CD4-positive, alpha-beta T cell treated with Interleukin-6 at 100 ng/mL for 8 hours (primary cell): Measurements from ENCODE around the gene C17orf100.
"Not testable (repeated sequence)": the region's sequence is repeated elsewhere in the genome, so short reads cannot be mapped to it uniquely, and the experiment has no call there.

Source experiments
- DNase-seq: peaks from one replicate; pipeline ENCODE4 v3.0.0-alpha.2; 2020; ENCODE audit warnings: mixed read lengths, low spot score

C17orf100 gene

DNA sequence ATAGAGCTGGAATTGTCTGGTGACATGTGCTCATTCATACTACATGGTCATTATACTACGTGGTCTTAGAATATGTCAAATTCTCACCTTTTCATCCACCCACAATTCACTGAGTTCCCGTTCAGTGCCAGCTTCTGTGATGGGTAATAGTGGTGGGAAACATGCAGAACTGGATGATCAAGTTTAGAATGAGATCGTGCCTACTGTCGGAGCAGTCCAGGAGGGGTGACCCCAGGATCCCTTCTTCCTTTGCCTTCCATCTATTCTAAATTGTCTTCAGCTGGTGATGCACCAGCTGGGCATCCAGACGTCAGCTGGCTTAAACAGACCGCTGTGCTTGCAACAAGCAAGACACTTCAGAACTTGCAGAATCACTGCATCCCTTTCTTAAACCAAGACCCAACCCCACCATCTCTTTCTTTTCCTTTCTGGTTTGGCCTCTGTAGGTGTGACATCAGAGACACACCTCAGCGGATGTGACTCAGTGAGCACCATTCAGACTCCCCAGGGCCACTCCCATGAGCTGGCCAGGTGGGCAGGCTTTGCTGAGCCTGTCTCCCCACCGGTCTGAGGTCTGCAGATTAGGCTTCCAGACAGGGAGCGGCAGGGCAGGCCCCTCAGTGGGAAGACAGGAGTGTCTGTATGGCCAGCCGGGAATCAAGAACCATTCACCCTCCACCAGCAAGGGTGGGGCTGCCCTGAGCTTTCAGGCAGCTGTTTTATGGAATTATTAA, 18.1 kb downstream of the C17orf100 start:
- no peak for DNase-seq

DNA sequence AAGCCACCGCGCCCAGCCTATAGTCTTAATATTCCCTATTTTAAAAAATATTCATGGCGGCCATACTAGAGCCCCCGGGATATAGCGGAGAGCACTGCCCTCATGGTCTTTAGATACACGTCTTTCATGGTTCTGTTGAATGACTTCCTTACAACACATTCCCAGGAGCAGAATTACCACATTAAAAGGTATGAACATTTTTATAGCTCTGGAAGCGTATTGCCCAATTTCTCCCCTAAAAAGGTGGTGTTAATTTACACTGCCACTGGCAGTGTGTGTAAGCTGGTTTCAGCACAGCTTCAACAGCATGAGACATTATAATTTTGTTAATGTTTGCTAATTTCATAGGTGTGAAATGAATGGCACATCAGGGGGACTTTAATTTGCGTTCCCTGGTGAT, 19.0 kb downstream of the C17orf100 start:
- DNase-seq = no peak

DNA sequence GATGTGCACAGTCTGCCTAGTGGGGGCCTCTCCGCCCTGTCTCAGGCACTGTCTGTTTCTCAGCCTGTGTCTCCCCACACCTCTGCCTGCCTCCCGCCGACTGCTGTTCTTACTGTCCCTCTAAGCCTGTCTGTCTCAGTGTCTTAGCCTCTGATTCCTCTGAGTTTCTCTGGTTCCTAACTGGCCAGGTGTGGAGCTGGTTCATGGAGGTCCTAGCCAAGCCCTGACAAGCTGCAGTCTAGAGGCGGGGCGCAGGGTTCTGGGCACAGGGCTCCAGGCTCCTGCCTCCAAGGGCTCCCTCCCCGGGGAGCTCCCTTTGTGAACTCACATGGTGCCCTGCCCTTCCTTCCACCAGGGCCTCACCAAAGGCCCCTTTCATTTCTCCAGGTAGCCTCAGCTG, 19.4 kb downstream of the C17orf100 start:
- no peak for DNase-seq

DNA sequence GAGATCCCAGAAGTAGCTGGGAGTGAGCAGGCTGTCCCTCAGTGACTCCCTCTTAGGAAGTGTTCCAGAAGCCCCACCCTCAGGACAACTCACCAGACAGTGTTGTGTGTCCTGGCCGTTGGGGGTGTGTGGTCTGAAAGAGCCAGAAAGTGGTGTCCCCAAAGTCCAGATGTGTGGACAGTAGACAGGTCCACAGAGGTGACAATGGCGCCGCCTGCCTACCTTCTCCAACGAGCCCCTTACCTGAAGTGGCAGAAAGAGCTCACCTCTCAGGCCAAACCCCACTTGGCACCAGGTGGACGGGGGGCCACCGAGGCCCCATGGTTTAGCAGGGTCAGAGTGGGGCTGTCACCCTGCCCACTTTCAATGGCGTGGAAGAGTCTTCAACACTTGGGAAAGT, 19.9 kb downstream of the C17orf100 start:
- no peak for DNase-seq

DNA sequence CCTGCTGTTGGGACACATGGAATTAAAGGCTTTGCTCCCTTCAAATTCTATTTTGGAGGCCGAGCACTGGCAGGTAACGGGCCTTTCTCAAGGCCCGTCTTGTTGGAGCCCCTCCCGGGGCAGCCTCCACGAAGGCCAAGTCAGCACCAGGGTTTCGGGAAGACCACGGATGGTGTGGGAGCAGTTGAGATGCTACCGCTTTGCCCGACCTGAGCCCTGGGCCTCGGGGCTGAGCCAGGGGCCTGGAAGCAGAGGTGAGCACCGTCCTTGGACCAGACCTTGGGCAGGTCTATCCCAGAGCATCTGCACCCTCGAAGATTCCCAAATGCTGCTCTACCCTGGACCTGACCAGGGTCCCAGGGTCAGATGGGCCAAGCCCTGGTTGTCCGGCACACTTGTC, 23.0 kb downstream of the C17orf100 start:
- DNase-seq = no peak

DNA sequence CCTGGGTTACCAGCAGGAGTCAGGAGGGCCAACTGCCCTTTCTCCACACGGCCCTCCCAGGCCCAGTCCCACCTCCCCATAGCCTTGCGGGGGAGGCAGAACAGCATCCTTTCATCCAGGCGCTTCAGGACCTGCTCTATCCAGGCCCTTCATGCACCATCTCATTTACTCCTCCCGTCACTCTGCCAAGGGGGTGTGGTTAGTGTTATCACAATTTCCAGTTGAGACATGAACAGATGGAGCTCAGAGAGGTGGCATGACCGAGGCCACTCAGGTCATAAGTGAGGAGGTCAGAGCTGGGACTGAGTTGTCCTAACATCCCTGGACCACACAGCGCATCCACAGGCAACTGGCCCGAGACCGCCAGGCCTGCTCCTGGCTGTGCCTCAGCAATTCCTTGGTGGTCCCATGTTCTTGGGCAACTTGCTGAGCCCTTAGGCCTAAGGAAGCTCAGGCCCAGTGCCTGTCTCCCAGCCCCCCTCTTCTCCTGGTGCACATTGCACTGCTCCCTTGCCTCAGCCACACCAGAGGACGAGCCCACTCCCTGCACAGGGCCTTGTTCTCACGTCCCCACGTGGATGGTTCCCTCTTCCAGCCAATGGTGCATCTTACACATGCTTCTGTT, 23.8 kb downstream of the C17orf100 start:
- no peak for DNase-seq

DNA sequence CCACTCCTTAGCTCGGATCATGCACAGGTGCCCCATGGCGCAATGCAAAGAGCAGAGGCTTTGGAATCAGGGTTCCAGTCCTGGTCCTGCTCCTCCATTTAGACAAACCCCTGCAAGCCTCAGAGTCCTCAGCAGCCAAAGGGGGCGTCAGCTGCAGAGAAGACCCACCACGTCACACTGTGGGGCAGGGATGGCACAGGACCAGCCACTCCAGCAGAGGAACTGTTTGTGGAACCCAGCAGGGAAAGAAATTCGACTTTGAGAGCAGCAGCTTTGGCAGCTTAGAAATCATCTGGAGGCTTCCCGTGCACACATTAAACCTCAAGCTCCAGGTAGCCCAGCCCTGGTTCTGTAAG, 25.2 kb downstream of the C17orf100 start:
- DNase-seq = no peak

DNA sequence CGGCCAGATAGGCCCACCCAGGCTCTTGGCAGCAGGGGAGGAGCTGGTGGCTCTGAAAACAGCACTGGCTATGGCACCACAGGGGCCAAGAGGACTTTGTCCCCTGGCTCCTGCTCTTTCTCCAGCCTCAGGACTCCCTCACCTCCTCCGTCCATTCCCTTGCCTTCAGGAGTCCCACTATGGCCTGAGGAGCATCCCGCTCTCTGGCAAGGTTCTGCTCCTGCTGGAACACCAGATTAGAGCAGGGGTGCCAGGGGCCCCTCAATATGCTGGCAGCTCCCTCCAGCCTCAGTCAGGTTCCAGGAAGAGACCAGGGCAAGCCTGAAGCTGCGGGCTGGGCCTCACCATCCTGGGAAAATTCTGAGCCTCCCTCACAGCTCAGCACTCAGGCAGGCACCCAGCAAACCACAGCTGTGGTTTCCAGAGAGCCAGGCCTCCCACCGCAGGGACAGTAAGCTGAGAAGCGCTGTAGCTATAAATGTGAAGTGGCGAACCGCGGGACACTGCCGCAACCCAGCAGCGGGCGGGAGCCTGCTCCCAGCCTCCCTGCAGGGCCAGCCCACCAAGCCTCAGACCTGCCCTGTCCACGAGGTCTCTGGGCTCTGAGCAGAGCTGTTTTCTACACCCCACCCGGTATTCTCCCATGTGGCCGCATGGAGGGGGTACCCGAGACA, 25.7 kb downstream of the C17orf100 start:
- no peak for DNase-seq

DNA sequence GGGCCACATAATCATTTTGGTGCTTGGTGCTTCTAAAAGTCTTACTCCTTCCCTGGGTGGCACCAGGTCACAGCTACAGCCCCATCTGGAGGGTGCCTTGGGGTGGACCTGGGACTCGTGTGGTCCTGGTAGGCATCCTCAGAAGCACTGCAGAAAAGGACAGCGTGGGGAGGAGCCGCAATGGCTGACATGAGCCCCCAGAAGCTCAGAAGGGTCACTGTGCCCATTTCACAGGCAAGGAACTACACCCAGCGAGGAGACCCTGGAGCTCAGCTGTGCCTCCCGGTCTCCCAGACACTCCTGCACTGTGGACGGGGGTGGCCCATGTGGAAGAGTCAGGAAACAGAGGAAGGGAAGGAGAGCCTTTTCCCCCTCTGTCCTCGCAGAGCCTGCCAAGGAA, 26.4 kb downstream of the C17orf100 start:
- no peak for DNase-seq

DNA sequence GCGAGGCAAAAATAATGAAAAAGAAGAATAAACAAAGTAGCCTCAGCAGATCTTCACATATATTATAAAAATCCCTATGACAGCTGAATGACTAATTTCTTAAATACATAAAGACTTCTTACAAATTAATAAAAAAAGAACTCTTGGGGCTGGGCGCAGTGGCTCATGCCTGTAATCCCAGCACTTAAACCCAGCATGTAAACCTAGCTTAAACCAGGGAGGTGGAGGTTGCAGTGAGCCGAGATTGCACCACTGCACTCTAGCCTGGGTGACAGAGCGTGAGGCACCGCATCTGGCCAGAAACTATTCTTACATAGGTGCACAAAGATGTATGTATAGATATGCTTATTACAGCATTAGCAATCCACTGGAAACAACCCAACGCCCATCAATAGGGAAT, 27.7 kb downstream of the C17orf100 start:
- no peak for DNase-seq

DNA sequence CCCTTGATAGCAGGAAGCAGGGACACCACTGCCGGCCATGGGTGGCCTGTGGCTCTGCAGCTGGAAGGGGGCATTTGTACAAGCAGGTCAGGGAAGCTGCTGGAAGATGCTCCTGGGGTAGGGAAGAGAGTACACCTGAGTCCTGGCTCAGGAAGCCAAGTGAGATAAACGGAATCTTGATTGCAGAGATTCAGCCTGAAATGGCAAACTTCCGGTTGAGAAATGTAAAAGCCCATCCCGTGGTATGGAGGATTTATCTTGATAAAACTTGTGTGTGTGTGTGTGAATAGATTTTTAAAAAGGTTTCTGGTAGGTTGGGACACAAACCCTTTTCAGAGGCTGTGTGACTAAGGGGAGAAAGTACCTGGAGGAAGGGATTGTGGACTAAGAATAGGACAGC, 29.6 kb downstream of the C17orf100 start:
- DNase-seq = no peak

DNA sequence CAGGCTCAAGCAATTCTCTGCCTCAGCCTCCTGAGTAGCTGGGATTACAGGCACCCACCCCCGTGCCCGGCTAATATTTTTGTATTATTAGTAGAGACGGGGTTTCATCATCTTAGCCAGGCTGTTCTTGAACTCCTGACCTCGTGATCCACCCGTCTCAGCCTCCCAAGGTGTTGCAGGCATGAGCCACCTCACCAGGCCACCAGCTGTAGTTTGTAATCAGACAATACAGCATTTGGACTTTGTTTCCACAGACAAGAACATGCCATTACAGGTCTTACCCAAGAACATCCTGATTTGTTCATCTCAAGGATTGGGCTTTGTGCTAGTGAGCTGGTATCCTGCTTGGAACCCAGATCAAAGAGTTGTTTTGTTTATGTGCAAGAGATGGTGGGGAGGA, 30.1 kb downstream of the C17orf100 start:
- DNase-seq = no peak

DNA sequence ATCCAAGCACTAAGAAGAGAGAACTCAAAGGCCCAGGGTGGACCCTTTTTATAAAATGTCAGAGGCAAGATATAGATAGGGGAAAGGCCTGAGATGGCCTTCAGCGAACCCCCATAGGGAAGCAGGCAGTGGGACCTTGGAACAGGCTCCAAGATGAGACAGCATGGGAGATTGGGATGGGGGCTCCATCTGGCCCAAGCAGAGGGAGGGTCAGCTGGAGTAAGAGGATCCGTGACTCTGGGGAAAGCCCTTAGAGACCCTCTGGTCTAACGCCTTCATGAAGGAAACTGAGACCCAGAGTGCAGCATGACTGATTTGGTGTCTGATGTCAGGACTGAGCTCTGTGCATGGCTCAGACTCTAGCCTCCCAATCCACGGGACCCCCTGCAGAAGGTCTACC, 30.8 kb downstream of the C17orf100 start:
- no peak for DNase-seq

DNA sequence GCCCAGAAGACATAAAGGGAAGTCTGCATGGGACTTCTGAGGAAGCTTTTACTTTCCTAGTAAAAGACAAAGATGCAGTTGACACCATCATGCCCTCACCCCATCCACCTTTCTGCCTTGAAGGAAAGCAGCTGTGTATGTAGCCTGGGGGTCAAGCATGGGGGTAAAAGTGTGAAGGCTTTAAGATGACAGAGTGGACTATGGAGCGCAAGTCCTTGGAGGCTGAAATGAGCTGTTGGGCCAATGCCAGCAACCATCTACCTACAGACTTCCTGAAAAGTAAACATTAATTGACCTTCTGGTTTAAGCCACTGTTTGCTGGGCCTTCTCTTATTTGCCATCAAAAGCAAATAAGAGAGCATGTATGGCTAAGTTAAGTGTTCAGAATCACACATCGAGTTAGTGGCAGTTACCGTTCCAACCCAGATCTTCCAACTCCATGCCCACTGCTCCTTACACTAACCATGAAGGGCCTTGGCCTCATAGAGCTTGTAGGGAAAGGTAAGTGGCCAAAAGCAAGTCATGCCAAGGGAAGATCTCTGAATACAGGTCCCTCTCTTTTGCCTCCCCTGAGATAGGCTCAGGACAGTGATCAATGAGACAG, 31.6 kb downstream of the C17orf100 start:
- DNase-seq = no peak

DNA sequence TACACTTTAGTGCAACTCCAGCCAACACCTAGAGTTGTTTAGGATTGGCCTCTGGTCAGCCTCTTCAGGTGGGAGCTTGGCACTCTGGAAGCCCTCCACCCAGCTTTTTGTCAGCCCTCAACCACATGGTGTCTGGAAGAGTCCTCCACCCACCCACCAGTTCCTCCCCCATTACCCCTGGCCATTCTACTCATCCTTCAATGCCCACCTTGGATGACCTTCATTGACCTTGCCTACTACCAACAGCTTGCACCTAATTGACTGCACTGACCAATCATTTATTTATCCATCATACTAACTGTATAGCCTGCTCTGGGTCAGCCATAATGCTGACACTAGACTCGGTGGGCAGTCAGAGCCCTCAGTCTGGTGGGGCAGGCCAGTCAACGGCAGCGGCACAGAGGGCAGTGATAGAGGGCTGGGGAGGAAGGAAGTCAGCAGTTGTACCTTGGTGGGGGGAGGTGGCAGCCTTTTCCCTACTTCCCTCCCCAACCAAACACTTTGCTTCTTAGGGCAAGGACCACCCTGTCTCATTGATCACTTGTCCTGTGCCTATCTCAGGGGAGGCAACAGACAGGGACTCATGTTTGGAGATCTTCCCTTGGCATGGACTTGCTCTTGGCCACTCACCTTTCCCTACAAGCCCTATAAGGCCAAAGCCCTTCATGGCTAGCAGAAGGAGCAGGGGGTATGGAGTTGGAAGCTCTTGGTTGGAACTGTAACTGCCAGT, 32.3 kb downstream of the C17orf100 start:
- DNase-seq = no peak

DNA sequence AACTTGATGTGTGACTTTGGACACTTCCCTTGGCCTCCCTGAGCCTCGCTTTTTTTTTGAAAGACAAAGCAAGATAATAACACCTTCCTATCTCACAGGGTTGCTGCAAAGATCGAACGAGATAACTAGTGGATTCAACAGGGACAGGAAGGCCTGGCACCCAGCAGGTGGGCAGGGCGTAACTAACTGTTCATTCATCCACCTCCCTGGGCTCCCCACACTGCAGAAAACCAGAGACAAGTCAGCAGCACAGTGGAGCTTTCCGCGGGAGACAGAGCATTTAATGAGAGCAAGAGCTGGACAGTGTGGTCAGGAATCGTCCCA, 32.9 kb downstream of the C17orf100 start:
- DNase-seq = no peak

DNA sequence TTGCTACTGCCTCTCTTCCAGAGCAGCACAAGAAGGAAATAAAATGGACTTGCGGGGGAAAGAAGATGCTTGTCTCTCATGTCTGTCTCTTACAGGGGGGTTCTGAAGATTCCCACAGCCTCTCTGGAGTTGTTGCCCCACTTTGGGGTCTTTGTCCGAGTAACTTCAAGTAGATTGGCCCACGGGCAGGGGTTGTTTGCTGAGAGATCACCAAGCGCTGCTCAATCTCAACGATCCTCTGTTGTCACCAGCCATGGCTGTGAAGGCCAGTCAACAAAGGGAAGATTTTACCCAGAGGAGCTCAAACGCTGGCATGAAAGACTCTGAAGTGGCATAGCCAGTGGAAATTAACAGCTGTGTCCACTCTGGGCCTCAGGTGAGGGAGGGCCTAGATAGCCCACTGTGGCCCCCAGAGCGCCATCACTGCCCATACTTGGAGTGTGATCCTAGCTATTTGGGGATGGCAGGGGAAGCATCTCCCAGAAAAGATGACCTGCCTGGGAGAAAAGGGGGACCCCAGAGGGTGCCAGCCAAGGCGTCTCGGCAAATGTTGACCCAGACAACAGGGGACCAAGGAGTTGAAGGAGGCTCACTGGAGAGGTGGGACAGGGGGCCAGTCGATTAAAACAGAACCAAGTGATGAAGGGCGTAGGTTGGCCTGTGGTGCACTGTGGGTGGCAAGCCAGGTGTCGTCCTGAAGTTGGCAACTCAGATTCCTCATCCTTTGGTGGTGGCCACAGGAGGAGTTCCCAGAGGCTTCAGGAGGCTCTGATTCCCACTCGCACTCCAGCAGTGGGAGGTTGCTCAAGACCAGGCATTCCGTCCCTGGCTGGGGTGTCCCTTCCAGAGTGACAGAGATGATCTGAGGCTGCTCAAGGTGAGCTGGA, 33.6 kb downstream of the C17orf100 start:
- DNase-seq = no peak

DNA sequence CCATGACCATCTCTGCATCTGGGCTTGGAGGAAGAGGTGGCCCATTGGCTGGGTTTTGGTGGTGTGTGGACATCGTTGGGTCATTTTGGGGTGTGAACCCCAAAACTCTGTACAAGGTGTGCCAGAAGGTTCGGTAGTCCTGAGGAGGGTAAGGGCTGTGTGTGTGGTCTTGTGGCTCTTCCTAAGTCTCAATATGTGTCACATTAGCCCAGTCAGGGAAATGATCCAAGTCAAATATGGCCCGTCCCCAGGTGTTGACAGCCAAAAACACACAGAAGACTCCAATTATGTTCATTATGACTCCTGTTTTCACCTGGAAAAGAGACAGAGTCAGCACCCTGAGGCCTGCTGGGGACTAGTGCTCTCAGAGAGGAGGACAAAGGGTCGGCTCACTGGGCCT, 34.5 kb downstream of the C17orf100 start:
- no peak for DNase-seq

DNA sequence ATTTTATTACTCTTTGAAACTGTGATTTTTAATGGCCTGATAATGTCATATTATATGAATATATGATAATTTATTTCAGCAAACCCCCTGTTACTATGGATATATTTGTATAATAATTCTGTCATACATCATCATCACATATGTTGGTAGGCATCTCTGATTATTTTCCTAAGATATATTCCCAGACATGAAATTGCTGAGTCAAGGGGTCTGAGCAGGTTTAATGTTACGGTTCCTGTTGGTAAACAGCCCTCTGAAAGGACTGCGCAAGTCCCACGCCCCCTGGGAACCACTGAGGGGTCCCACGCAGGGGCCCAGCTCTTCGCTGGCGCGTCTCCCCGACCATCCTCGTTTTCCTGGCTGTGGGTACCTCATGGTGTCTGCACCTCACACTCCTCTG, 37.4 kb downstream of the C17orf100 start:
- DNase-seq = no peak

DNA sequence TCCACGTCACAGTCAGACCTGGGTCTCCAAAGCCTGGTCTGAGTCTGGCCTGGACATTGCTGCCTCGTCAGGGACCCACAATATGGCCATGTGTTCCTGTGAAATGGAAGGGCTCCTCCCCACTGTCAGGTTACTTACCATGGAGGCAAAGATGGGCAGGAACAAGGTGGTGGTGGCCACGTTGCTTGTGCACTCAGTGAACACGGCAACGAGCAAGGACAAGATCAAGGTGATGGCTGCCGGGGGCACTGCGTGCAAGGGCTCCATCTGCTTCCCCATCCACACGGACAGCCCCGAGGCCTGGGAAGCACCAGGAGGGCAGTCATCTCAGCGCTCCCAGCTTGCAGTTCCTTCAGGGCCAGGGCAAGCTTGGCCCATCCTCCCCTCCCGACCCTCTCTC, 39.1 kb downstream of the C17orf100 start:
- no peak for DNase-seq

DNA sequence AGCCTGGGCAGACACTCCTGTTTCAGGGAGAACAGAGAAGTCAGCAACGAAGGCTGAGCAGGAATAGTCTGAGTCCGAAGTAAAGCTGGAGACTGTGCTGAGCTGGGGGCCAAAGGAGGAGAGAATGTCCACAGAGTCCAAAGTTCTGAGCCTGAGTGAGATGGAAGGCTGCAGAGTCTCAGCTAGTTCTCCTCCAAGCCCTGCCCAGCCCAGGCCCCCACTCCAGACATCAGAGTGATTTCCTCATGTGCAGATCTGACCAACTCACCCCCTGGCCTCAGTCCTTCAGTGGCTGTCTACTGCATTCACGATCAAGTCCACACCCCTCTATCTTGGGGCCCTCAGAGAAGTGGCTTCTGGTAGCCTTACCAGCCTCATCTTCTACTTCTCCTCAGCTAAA, 40.0 kb downstream of the C17orf100 start:
- DNase-seq = no peak

DNA sequence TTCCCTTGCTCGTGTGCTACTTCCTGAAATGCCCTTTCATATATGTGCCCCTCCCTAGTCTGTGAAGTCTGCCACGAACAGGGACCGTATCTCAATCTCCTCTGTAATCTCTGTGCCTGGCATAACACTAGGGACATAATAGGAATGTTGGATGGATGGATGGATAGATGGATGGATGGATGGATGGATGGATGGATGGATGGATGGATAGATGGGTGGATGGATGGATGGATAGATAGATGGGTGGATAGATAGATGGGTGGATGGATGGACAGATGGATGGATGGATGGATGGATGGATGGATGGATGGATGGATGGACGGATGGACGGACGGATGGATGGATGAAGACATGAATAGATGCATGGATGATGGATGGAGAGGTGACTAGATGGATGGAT, 40.4 kb downstream of the C17orf100 start:
- DNase-seq = not testable (repeated sequence)
